Neural progenitor cell (in vitro differentiated cells): ENCODE measurements around the gene PRPF4. TPM values are rescaled to one million over a fixed set of nuclear protein-coding genes. Genes with fewer than 3 reads are reported as not detected.

ENCODE experiments used
- DNase-seq: peaks from one replicate; pipeline ENCODE4 v3.0.0-alpha.2; 2016; ENCODE audit warnings: low spot score
- H2AFZ ChIP-seq: fragments of 200-600 bp; sonication (generic); replicated peaks from 2 replicates; pipeline ENCODE4 v1.6.1; 2016; ENCODE audit warnings: antibody characterized with exemption
- H3F3A ChIP-seq: fragments of 200-600 bp; sonication (generic); 2 replicates; pipeline ENCODE4 v1.6.1; 2016; ENCODE audit warnings: antibody characterized with exemption, low read depth
- H3K27ac ChIP-seq: fragments of 200-600 bp; sonication (generic); 2 replicates; pipeline ENCODE4 v1.5.1; 2016; ENCODE audit warnings: mild to moderate bottlenecking
- H3K27me3 ChIP-seq: fragments of 200-600 bp; sonication (generic); 2 replicates; pipeline ENCODE4 v1.6.1; 2016; ENCODE audit warnings: mild to moderate bottlenecking, moderate library complexity
- H3K36me3 ChIP-seq: fragments of 200-600 bp; sonication (generic); 2 replicates; pipeline ENCODE4 v1.5.1; 2016
- H3K4me1 ChIP-seq: fragments of 200-600 bp; sonication (generic); 2 replicates; pipeline ENCODE4 v1.6.1; 2016; ENCODE audit warnings: mixed run types
- H3K4me2 ChIP-seq: fragments of 200-600 bp; sonication (generic); 2 replicates; pipeline ENCODE4 v1.6.1; 2016
- H3K4me3 ChIP-seq: fragments of 200-600 bp; sonication (generic); 2 replicates; pipeline ENCODE4 v1.5.1; 2016
- H3K79me2 ChIP-seq: fragments of 200-600 bp; sonication (generic); 2 replicates; pipeline ENCODE4 v1.6.1; 2016; ENCODE audit warnings: low read depth
- H3K9ac ChIP-seq: fragments of 200-600 bp; sonication (generic); 2 replicates; pipeline ENCODE4 v1.6.1; 2016
- H3K9me3 ChIP-seq: fragments of 200-600 bp; sonication (generic); 2 replicates; pipeline ENCODE4 v1.5.1; 2016; ENCODE audit warnings: low read depth
- H4K20me1 ChIP-seq: fragments of 200-600 bp; sonication (generic); 2 replicates; pipeline ENCODE4 v1.6.1; 2016; ENCODE audit warnings: low read depth
- H3K27ac Mint-ChIP-seq: 3 replicates; pipeline ENCODE4 v1.8.0; 2021; ENCODE audit warnings: mixed read lengths
- H3K27me3 Mint-ChIP-seq: 2 replicates; pipeline ENCODE4 v1.8.0; 2022; ENCODE audit warnings: low read depth, mild to moderate bottlenecking, inconsistent platforms, moderate library complexity, mixed read lengths; ENCODE audit not compliant: insufficient read depth
- H3K36me3 Mint-ChIP-seq: 3 replicates; pipeline ENCODE4 v1.8.0; 2021; ENCODE audit warnings: mixed read lengths
- H3K4me1 Mint-ChIP-seq: 3 replicates; pipeline ENCODE4 v1.8.0; 2021; ENCODE audit warnings: mixed read lengths
- H3K4me3 Mint-ChIP-seq: 3 replicates; pipeline ENCODE4 v1.8.0; 2021; ENCODE audit warnings: mild to moderate bottlenecking, moderate library complexity, mixed read lengths
- H3K9me3 Mint-ChIP-seq: 3 replicates; pipeline ENCODE4 v1.8.0; 2020; ENCODE audit warnings: mixed read lengths
- CTCF ChIP-seq: fragments of 200-600 bp; sonication (generic); IDR thresholded peaks from 2 replicates; pipeline ENCODE4 v1.5.1; 2017; ENCODE audit warnings: antibody characterized with exemption, mild to moderate bottlenecking
- EZH2 ChIP-seq: fragments of 200-600 bp; sonication (generic); IDR thresholded peaks from 2 replicates; pipeline ENCODE4 v1.6.1; 2017; ENCODE audit warnings: antibody characterized with exemption, mild to moderate bottlenecking, moderate library complexity
- EZH2phosphoT487 ChIP-seq: fragments of 200-600 bp; sonication (generic); IDR thresholded peaks from 2 replicates; pipeline ENCODE4 v1.6.1; 2017; ENCODE audit warnings: antibody characterized with exemption
- total RNA-seq: library from RNA; depleted of rRNA; stranded (reverse); fragments of >200 nt; gene quantifications from 2 replicates; pipeline ENCODE4 v1.2.3, GENCODE V29; 2015; ENCODE audit warnings: low replicate concordance

Gene PRPF4
- total RNA-seq, 1 donor from 2014 or later: 28.2 TPM

- no peak overlapping the region for H3K27ac ChIP-seq
- peaks cover 3% of the 10 kb centered on the region for H3K36me3 ChIP-seq
- H3K9me3 ChIP-seq: no peaks in the 10 kb centered on the region
- H3K27me3 ChIP-seq: no peaks in the 10 kb centered on the region
- no peaks in the 10 kb centered on the region for H3F3A ChIP-seq
- H3K9me3 Mint-ChIP-seq: no peaks in the 10 kb centered on the region
- no peaks in the 10 kb centered on the region for H3K79me2 ChIP-seq
- H3K4me1 ChIP-seq: no peaks in the 10 kb centered on the region
- no peak overlapping the region for H3K4me3 Mint-ChIP-seq
- H3K4me3 ChIP-seq: no peak overlapping the region
- no peaks in the 10 kb centered on the region for H4K20me1 ChIP-seq
- TF ChIP-seq EZH2phosphoT487 (no peak), EZH2 (no peak), CTCF (no peak)
- H3K27ac Mint-ChIP-seq: no peak overlapping the region
- no peak overlapping the region for H3K9ac ChIP-seq
- peaks cover 27% of the 10 kb centered on the region for H3K36me3 Mint-ChIP-seq
- no peak overlapping the region for H2AFZ ChIP-seq
- DNase-seq: no peak
- H3K27me3 Mint-ChIP-seq: no peaks in the 10 kb centered on the region
- H3K4me1 Mint-ChIP-seq: peaks cover 7% of the 10 kb centered on the region
- no peak overlapping the region for H3K4me2 ChIP-seq
These were observed 7.4 kb upstream of the PRPF4 start for GRCh38 chr9:113267911-113268566.

GRCh38 chr9:113269355-113269754 is 6.1 kb upstream of the PRPF4 start:
- peaks cover 7% of the 10 kb centered on the region for H3K79me2 ChIP-seq
- H3K4me3 Mint-ChIP-seq: no peak overlapping the region
- H3K27me3 Mint-ChIP-seq: no peaks in the 10 kb centered on the region
- peaks cover 4% of the 10 kb centered on the region for H3K36me3 ChIP-seq
- H3K27ac Mint-ChIP-seq: no peak overlapping the region
- H3K27ac ChIP-seq: no peak overlapping the region
- no peaks in the 10 kb centered on the region for H3K9me3 ChIP-seq
- H3K27me3 ChIP-seq: no peaks in the 10 kb centered on the region
- H3F3A ChIP-seq: no peaks in the 10 kb centered on the region
- H3K4me2 ChIP-seq: no peak overlapping the region
- H4K20me1 ChIP-seq: peaks cover 4% of the 10 kb centered on the region
- peaks cover 22% of the 10 kb centered on the region for H3K36me3 Mint-ChIP-seq
- peaks cover 5% of the 10 kb centered on the region for H3K4me1 ChIP-seq
- H3K4me3 ChIP-seq: no peak overlapping the region
- H2AFZ ChIP-seq: no peak overlapping the region
- no peak for DNase-seq
- peaks cover 12% of the 10 kb centered on the region for H3K4me1 Mint-ChIP-seq
- H3K9me3 Mint-ChIP-seq: no peaks in the 10 kb centered on the region
- TF ChIP-seq EZH2 (no peak), CTCF (no peak)
- no peak overlapping the region for H3K9ac ChIP-seq

DNA sequence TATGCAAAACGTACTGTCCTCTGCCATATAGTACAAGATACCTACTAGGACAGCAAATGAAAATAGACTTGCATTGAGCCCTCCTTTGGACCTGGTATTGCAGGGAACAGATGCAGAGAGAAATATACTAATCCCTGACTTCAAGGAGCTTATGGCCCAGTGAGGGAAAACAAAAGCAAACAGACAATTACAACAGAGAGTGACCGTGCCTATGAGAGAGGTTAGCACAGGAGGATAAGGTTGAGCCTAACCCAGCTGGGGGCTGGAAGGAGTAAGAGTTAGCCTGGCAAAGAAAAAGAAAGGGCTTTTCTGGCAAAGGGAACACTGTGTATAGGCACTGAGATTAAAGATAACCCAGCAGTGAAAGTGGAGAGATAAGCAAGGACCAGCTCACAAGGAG is 5.6 kb upstream of the PRPF4 start:
- H3K9me3 Mint-ChIP-seq: no peaks in the 10 kb centered on the region
- peaks cover 7% of the 10 kb centered on the region for H3K79me2 ChIP-seq
- peaks cover 4% of the 10 kb centered on the region for H3K36me3 ChIP-seq
- H3F3A ChIP-seq: peaks cover 4% of the 10 kb centered on the region
- peaks cover 4% of the 10 kb centered on the region for H4K20me1 ChIP-seq
- no peak overlapping the region for H3K4me3 Mint-ChIP-seq
- no peak for TF ChIP-seq CTCF
- no peak for DNase-seq
- no peak overlapping the region for H3K4me2 ChIP-seq
- peaks cover 20% of the 10 kb centered on the region for H3K36me3 Mint-ChIP-seq
- peaks cover 12% of the 10 kb centered on the region for H3K4me1 Mint-ChIP-seq
- H3K27me3 ChIP-seq: no peaks in the 10 kb centered on the region
- no peak overlapping the region for H3K9ac ChIP-seq
- H3K4me3 ChIP-seq: no peak overlapping the region
- H3K27ac Mint-ChIP-seq: no peak overlapping the region
- no peaks in the 10 kb centered on the region for H3K27me3 Mint-ChIP-seq
- peaks cover 5% of the 10 kb centered on the region for H3K4me1 ChIP-seq
- H3K9me3 ChIP-seq: no peaks in the 10 kb centered on the region
- no peak overlapping the region for H2AFZ ChIP-seq
- no peak overlapping the region for H3K27ac ChIP-seq
